HG02870 (cell line): Measurements from ENCODE around the gene PYM1.

Source experiments
- ATAC-seq: cut with Tn5 transposase; IDR thresholded peaks from one replicate; pipeline ENCODE4 v1.9.1; 2021; ENCODE audit warnings: mild to moderate bottlenecking, moderate library complexity; ENCODE audit not compliant: unreplicated experiment

The PYM1 gene

GRCh38 chr12:55927588-55928502 is at the start of gene PYM1:
PYM1 (minus strand) TSS chr12:55927894; CDS start chr12:55927761, 133 bp downstream.
- ATAC-seq, result peak; percentile 30

GRCh38 chr12:55974308-55974730 is 46.6 kb upstream of the PYM1 start:
- peak; percentile 11 for ATAC-seq

- peak; percentile 93 for ATAC-seq
These were observed 46.1 kb upstream of the PYM1 start, which contains the start of gene RAB5B for GRCh38 chr12:55973599-55974307. RAB5B (plus strand) TSS chr12:55974078; CDS start chr12:55986961, 12,883 bp downstream.

GRCh38 chr12:55972911-55973598 is 45.4 kb upstream of the PYM1 start:
- no peak for ATAC-seq

GRCh38 chr12:55972456-55972855 is 44.8 kb upstream of the PYM1 start:
- no peak for ATAC-seq

- no peak for ATAC-seq
These were observed 44.3 kb upstream of the PYM1 start for GRCh38 chr12:55972042-55972441.

- ATAC-seq, result no peak
These were observed 43.1 kb upstream of the PYM1 start for GRCh38 chr12:55970775-55971174.

- no peak for ATAC-seq
These were observed 41.7 kb upstream of the PYM1 start for GRCh38 chr12:55969356-55969755.

GRCh38 chr12:55966408-55967281 is 39.0 kb upstream of the PYM1 start, which contains the start of gene CDK2:
CDK2 (plus strand) TSS chr12:55966830; CDS start chr12:55967009, 179 bp downstream.
- peak; percentile 94 for ATAC-seq

GRCh38 chr12:55965941-55966407 is 38.3 kb upstream of the PYM1 start, which contains the start of gene PMEL:
PMEL (minus strand) TSS chr12:55966042; CDS start chr12:55966011, 31 bp downstream.
- ATAC-seq, result no peak

- ATAC-seq, result no peak
These were observed 37.5 kb upstream of the PYM1 start for GRCh38 chr12:55965240-55965639.

- no peak for ATAC-seq
These were observed 36.1 kb upstream of the PYM1 start for GRCh38 chr12:55963760-55964159.

GRCh38 chr12:55957106-55957859 is 29.6 kb upstream of the PYM1 start:
- no peak for ATAC-seq

- no peak for ATAC-seq
These were observed 28.3 kb upstream of the PYM1 start for GRCh38 chr12:55955800-55956508.

- no peak for ATAC-seq
These were observed 27.6 kb upstream of the PYM1 start for GRCh38 chr12:55955344-55955743.

- no peak for ATAC-seq
These were observed 18.9 kb upstream of the PYM1 start for GRCh38 chr12:55946553-55946952.

- no peak for ATAC-seq
These were observed 15.0 kb upstream of the PYM1 start for GRCh38 chr12:55942577-55943136.

GRCh38 chr12:55942055-55942454 is 14.4 kb upstream of the PYM1 start:
- no peak for ATAC-seq
